Measurements from ENCODE around the gene AHR.

The AHR gene

GRCh38 chr7:17357952-17358351 lies 59.5 kb downstream of the AHR start:
- H3K27me3 ChIP-seq (ENCODE audit: insufficient read depth, low read depth): no peaks in the 10 kb centered on the region

GRCh38 chr7:17359610-17360009 lies 61.2 kb downstream of the AHR start:
- Histone ChIP-seq H3K9ac (no peak overlapping the region), H3K79me2 (ENCODE audit: insufficient read depth, low read depth) (no peaks in the 10 kb centered on the region), H2AFZ (ENCODE audit: low read depth) (no peak overlapping the region), H3K4me2 (no peak overlapping the region), H3K4me3 (IDR thresholded peaks at IDR 0.05; ENCODE audit: insufficient read depth, low read depth, low read length) (no peak overlapping the region), H4K20me1 (ENCODE audit: insufficient read depth) (no peaks in the 10 kb centered on the region), H3K27me3 (ENCODE audit: insufficient read depth, low read depth) (no peaks in the 10 kb centered on the region), H3K27ac (no peak overlapping the region), H3K36me3 (ENCODE audit: insufficient read depth) (no peaks in the 10 kb centered on the region), H3K4me1 (ENCODE audit: low read depth, poor library complexity, severe bottlenecking) (no peaks in the 10 kb centered on the region)
- TF ChIP-seq CTCF (conservative IDR thresholded peaks at IDR 0.05; ENCODE audit: low read depth, low read length): no peak

More at GRCh38 chr7:17357952-17358351, 59.5 kb downstream of the AHR start:
- Histone ChIP-seq H3K36me3 (ENCODE audit: insufficient read depth) (no peaks in the 10 kb centered on the region), H3K27ac (no peak overlapping the region), H3K4me3 (IDR thresholded peaks at IDR 0.05; ENCODE audit: insufficient read depth, low read depth, low read length) (no peak overlapping the region), H4K20me1 (ENCODE audit: insufficient read depth) (no peaks in the 10 kb centered on the region), H3K4me1 (ENCODE audit: low read depth, poor library complexity, severe bottlenecking) (no peaks in the 10 kb centered on the region), H3K4me2 (no peak overlapping the region), H2AFZ (ENCODE audit: low read depth) (no peak overlapping the region), H3K9ac (no peak overlapping the region), H3K79me2 (ENCODE audit: insufficient read depth, low read depth) (no peaks in the 10 kb centered on the region)
- TF ChIP-seq CTCF (conservative IDR thresholded peaks at IDR 0.05; ENCODE audit: low read depth, low read length): no peak

GRCh38 chr7:17362439-17363105 lies 64.1 kb downstream of the AHR start:
- no peak overlapping the region for H3K9ac ChIP-seq
- no peak for TF ChIP-seq CTCF (conservative IDR thresholded peaks at IDR 0.05; ENCODE audit: low read depth, low read length)

GRCh38 chr7:17364671-17365070 lies 66.2 kb downstream of the AHR start:
- no peak for TF ChIP-seq CTCF (conservative IDR thresholded peaks at IDR 0.05; ENCODE audit: low read depth, low read length)
- H3K4me1 ChIP-seq (ENCODE audit: low read depth, poor library complexity, severe bottlenecking): no peaks in the 10 kb centered on the region

More at GRCh38 chr7:17362439-17363105, 64.1 kb downstream of the AHR start:
- H3K27me3 ChIP-seq (ENCODE audit: insufficient read depth, low read depth): no peaks in the 10 kb centered on the region
- no peak overlapping the region for H2AFZ ChIP-seq (ENCODE audit: low read depth)
- H3K4me1 ChIP-seq (ENCODE audit: low read depth, poor library complexity, severe bottlenecking): no peaks in the 10 kb centered on the region
- H3K4me2 ChIP-seq: no peak overlapping the region
- no peaks in the 10 kb centered on the region for H3K79me2 ChIP-seq (ENCODE audit: insufficient read depth, low read depth)
- no peaks in the 10 kb centered on the region for H4K20me1 ChIP-seq (ENCODE audit: insufficient read depth)
- H3K27ac ChIP-seq: no peak overlapping the region
- no peaks in the 10 kb centered on the region for H3K36me3 ChIP-seq (ENCODE audit: insufficient read depth)
- H3K4me3 ChIP-seq (IDR thresholded peaks at IDR 0.05; ENCODE audit: insufficient read depth, low read depth, low read length): no peak overlapping the region

More at GRCh38 chr7:17364671-17365070, 66.2 kb downstream of the AHR start:
- Histone ChIP-seq H3K27me3 (ENCODE audit: insufficient read depth, low read depth) (no peaks in the 10 kb centered on the region), H3K4me3 (IDR thresholded peaks at IDR 0.05; ENCODE audit: insufficient read depth, low read depth, low read length) (no peak overlapping the region), H3K9ac (no peak overlapping the region), H3K4me2 (no peak overlapping the region), H4K20me1 (ENCODE audit: insufficient read depth) (no peaks in the 10 kb centered on the region), H3K36me3 (ENCODE audit: insufficient read depth) (no peaks in the 10 kb centered on the region), H3K79me2 (ENCODE audit: insufficient read depth, low read depth) (no peaks in the 10 kb centered on the region), H3K27ac (no peak overlapping the region), H2AFZ (ENCODE audit: low read depth) (no peak overlapping the region)

All from KMS-11 (cell line).